HepG2 (cell line): ENCODE results near the gene VSTM5. TPM values are rescaled to one million over a fixed set of nuclear protein-coding genes. Genes with fewer than 3 reads are reported as not detected.

Experiments
- MIXL1 ChIP-seq: IDR thresholded peaks from 2 replicates; pipeline ENCODE4 v1.6.1; 2016
- TCF7 ChIP-seq: sonication (generic); IDR thresholded peaks from 2 replicates; pipeline ENCODE4 v1.6.1; 2016; ENCODE audit warnings: antibody characterized with exemption, low read depth
- polyA plus RNA-seq, 8 experiments: library from polyadenylated mRNA; depleted of rRNA in 3 of 8; stranded (reverse) in 7 of 8; unstranded in 1 of 8; fragments of >200 nt; fragmentation: Illumina TruSeq in 4 of 8; extraction: Trizol in 4 of 8; gene quantifications; 2 replicates each; pipeline versions ENCODE4 v1.2.1 to v1.2.3, GENCODE V29; 2011 to 2016; ENCODE audit warnings: low read depth in 4 of 8, missing spikeins in 1 of 8, mixed read lengths in 1 of 8; ENCODE audit not compliant: insufficient read depth in 1 of 8
- small RNA-seq, 3 experiments: library from RNA; depleted of rRNA; stranded (forward); fragments of <200 nt; gene quantifications; one replicate each; pipeline ENCODE3, GENCODE V24; 2012; ENCODE audit warnings: low read depth in 2 of 3, low replicate concordance in 1 of 3; ENCODE audit not compliant: insufficient read length in 3 of 3, insufficient read depth in 2 of 3
- total RNA-seq, 5 experiments: library from RNA; depleted of rRNA; stranded (reverse); fragments of >200 nt; fragmentation: Illumina TruSeq; extraction: Trizol; gene quantifications; 2 replicates each; pipeline ENCODE4 v1.2.3, GENCODE V29; 2016; ENCODE audit warnings: low read depth in 1 of 5

Gene VSTM5
- total and polyA plus RNA-seq, 2 of the 13 experiments (the other 11 are each of a cell fraction or from before 2014, with no cell fraction given), result not detected

- TF ChIP-seq TCF7 (peak; percentile 28; the same call in 1 of the 2 replicates), MIXL1 (CRISPR knock-in tag) (no peak)
Measured at GRCh38 chr11:93770160-93770559, 80.3 kb downstream of the VSTM5 start (continued).

Small RNAs within 50 kb of the gene (small RNA-seq; reads per million reads assigned to genes)
- gene RF00019, result 0 reads per million in 3 experiments

Other genes with a start within 250 kb of the VSTM5 start
- gene CEP295, start 188.9 kb downstream of the VSTM5 start, total RNA-seq (2016; rRNA removed; fragmentation: Illumina TruSeq; extraction: Trizol), result 19.2 and 23.8 TPM in 2 replicates
- 5.8 and 6.9 TPM in 2 replicates for gene CEP295, start 188.9 kb downstream of the VSTM5 start, polyA plus RNA-seq (2011; rRNA removed)
- gene TAF1D, start 109.1 kb downstream of the VSTM5 start, total RNA-seq (2016; rRNA removed; fragmentation: Illumina TruSeq; extraction: Trizol), result 96.9 and 207 TPM in 2 replicates
- 99.6 and 132 TPM in 2 replicates for gene TAF1D, start 109.1 kb downstream of the VSTM5 start, polyA plus RNA-seq (2011; rRNA removed)
- 50.1 and 68.3 TPM in 2 replicates for gene C11orf54, start 108.9 kb downstream of the VSTM5 start, total RNA-seq (2016; rRNA removed; fragmentation: Illumina TruSeq; extraction: Trizol)
- 36.1 and 42.7 TPM in 2 replicates for gene C11orf54, start 108.9 kb downstream of the VSTM5 start, polyA plus RNA-seq (2011; rRNA removed)
- gene MED17, start 66.3 kb downstream of the VSTM5 start, total RNA-seq (2016; rRNA removed; fragmentation: Illumina TruSeq; extraction: Trizol), result 31.3 and 37.0 TPM in 2 replicates
- 18.0 and 23.1 TPM in 2 replicates for gene MED17, start 66.3 kb downstream of the VSTM5 start, polyA plus RNA-seq (2011; rRNA removed)
- gene HEPHL1, start 170.7 kb upstream of the VSTM5 start, total RNA-seq (2016; rRNA removed; fragmentation: Illumina TruSeq; extraction: Trizol), result 0.04 and 0.07 TPM in 2 replicates
- gene HEPHL1, start 170.7 kb upstream of the VSTM5 start, polyA plus RNA-seq (2011; rRNA removed), result 0.05 and 0.10 TPM in 2 replicates